Glutamatergic neuron (in vitro differentiated cells): Measurements from ENCODE around the gene SLC6A4. TPM values are rescaled to one million over a fixed set of nuclear protein-coding genes. Genes with fewer than 3 reads are reported as not detected.
A peak's percentile ranks its signal among the peaks of the same experiment; 100 is the strongest.

Source experiments
- DNase-seq: peaks from one replicate; pipeline ENCODE4 v3.0.0; 2022
- H3K27ac Mint-ChIP-seq: one replicate; pipeline ENCODE4 v1.8.0; 2020; ENCODE audit warnings: mild to moderate bottlenecking, mixed read lengths, inconsistent platforms; ENCODE audit not compliant: unreplicated experiment
- H3K27me3 Mint-ChIP-seq: one replicate; pipeline ENCODE4 v1.8.0; 2020; ENCODE audit warnings: mild to moderate bottlenecking, moderate library complexity, mixed read lengths, inconsistent platforms; ENCODE audit not compliant: unreplicated experiment
- H3K36me3 Mint-ChIP-seq: one replicate; pipeline ENCODE4 v1.8.0; 2020; ENCODE audit warnings: mild to moderate bottlenecking, mixed read lengths, inconsistent platforms; ENCODE audit not compliant: unreplicated experiment
- H3K4me1 Mint-ChIP-seq: one replicate; pipeline ENCODE4 v1.8.0; 2020; ENCODE audit warnings: mild to moderate bottlenecking, low read depth, mixed read lengths, inconsistent platforms; ENCODE audit not compliant: unreplicated experiment
- H3K4me3 Mint-ChIP-seq: one replicate; pipeline ENCODE4 v1.8.0; 2020; ENCODE audit warnings: mild to moderate bottlenecking, mixed read lengths, inconsistent platforms; ENCODE audit not compliant: unreplicated experiment
- H3K9me3 Mint-ChIP-seq: one replicate; pipeline ENCODE4 v1.8.0; 2020; ENCODE audit warnings: mild to moderate bottlenecking, moderate library complexity, mixed read lengths, inconsistent platforms; ENCODE audit not compliant: unreplicated experiment
- total RNA-seq: library from RNA; stranded (reverse); fragmentation: NEBNext Ultra II Directional; extraction: Animal tissue kit (Norgen Biotek cat#: 25700); gene quantifications from one replicate; pipeline ENCODE4 v1.2.1, GENCODE V29; 2021; ENCODE audit not compliant: unreplicated experiment
- TF ChIP-seq, protein P1 (sequence below): fragments of 200-600 bp; sonication (generic); IDR thresholded peaks from one replicate; pipeline ENCODE4 v1.5.0; 2021; ENCODE audit not compliant: partially characterized antibody, unreplicated experiment

The SLC6A4 gene
- total RNA-seq, 1 donor from 2014 or later, result not detected

DNA sequence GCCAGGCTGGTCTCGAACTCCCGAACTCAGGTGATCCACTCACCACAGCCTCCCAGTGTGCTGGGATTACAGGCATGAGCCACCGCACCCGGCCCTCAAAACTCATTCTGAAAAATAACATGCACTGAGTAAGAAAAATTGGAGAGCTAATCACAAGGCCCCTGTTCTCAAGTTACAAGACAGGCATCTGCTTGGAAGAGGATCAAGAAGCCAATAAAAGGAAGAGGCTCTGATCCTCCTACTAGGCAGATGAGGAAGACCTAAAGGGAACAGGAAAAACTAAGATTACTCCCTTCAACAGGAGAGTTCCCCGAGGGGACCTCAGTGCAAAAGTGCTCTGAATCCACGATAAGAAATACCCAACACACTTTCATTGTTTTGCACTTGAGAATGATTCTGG is 37.9 kb upstream of the SLC6A4 start:
- no peaks in the 10 kb centered on the region for H3K36me3 Mint-ChIP-seq
- no peak overlapping the region for H3K4me3 Mint-ChIP-seq
- H3K9me3 Mint-ChIP-seq, result no peaks in the 10 kb centered on the region
- peaks cover 2% of the 10 kb centered on the region for H3K27me3 Mint-ChIP-seq
- no peak for DNase-seq
- H3K27ac Mint-ChIP-seq, result no peak overlapping the region
- H3K4me1 Mint-ChIP-seq, result no peaks in the 10 kb centered on the region
- TF ChIP-seq, protein P1, sequence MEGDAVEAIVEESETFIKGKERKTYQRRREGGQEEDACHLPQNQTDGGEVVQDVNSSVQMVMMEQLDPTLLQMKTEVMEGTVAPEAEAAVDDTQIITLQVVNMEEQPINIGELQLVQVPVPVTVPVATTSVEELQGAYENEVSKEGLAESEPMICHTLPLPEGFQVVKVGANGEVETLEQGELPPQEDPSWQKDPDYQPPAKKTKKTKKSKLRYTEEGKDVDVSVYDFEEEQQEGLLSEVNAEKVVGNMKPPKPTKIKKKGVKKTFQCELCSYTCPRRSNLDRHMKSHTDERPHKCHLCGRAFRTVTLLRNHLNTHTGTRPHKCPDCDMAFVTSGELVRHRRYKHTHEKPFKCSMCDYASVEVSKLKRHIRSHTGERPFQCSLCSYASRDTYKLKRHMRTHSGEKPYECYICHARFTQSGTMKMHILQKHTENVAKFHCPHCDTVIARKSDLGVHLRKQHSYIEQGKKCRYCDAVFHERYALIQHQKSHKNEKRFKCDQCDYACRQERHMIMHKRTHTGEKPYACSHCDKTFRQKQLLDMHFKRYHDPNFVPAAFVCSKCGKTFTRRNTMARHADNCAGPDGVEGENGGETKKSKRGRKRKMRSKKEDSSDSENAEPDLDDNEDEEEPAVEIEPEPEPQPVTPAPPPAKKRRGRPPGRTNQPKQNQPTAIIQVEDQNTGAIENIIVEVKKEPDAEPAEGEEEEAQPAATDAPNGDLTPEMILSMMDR, result no peak

DNA sequence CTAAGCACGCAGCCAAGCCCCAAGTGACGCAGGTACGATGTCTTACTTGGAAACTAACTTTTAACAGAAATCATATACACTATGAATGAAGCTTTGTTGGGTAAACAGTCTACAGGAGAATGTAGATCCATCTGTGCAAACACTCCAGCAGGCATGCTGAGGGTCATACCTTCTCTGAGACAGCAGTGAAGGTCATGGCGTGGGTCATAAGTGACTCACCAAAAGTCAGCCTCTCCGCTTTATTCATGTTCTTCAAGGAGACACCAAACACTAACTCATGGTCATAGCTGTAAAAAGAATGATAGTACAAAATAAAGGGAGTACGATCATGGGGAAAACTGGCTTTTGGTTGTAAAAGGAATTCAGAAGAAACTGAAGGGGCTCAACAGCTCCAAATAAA is 35.6 kb upstream of the SLC6A4 start:
- H3K36me3 Mint-ChIP-seq, result no peaks in the 10 kb centered on the region
- TF ChIP-seq, protein P1, result no peak
- no peak for DNase-seq
- no peak overlapping the region for H3K27ac Mint-ChIP-seq
- no peaks in the 10 kb centered on the region for H3K4me1 Mint-ChIP-seq
- no peaks in the 10 kb centered on the region for H3K9me3 Mint-ChIP-seq
- no peak overlapping the region for H3K4me3 Mint-ChIP-seq
- peaks cover 2% of the 10 kb centered on the region for H3K27me3 Mint-ChIP-seq

DNA sequence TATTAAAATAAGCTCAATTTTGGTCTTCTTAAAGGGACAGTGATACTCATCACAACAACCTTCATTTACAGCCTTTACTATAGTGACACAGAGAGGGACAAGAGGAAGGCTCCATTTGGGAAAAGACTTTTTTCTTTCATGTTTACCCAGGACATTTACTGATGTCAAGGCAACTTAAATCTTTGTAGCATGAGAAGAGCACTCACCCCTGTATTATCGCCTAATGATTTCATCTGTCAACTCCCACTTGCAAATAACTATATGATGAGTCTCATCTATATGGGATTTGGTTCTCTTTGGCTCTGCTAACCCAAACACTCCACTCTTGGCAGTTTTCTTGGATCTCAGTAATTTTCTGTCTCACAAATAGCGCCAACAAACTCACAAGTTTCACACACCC is 32.1 kb upstream of the SLC6A4 start:
- Mint-ChIP-seq H3K27me3 (no peaks in the 10 kb centered on the region), H3K27ac (no peak overlapping the region), H3K4me1 (no peaks in the 10 kb centered on the region), H3K36me3 (no peaks in the 10 kb centered on the region), H3K4me3 (no peak overlapping the region), H3K9me3 (no peaks in the 10 kb centered on the region)
- no peak for DNase-seq
- TF ChIP-seq, protein P1, result no peak

DNA sequence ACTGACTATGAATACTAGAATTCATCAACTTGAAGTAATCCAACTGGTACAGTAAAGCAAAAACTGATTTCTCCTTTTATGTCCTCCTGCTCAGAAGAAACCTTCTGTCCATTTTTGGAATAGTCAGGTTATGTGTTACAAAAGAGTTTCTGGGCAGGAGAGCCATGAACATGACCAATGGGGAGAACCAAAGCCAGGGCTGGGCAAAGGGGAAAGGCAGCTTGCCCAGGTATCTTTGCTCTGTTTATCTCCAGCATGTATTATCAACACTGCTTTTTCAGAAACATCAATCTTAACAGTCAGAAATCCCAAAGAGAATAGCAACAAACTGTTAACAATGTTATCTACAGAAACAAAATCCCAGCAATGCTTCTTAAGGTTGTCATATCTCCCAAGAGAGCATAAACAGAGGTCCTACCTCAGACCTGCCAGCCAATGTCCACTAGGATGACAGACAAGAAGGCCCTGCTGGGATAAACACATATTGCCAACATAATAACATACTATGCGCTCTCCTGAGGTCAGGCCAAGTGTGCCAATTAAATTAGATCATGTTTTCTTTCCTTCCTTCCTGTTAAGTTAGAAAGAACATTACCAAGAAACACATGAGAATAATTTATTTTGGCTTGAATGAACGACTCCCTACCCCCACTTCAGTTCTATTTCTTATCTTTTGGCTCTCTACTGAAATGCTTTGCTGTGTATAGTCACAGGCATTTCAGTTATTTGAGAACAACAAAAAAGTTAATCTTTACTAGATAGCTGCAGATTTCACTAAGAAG is 28.2 kb upstream of the SLC6A4 start:
- TF ChIP-seq, protein P1, result no peak
- no peaks in the 10 kb centered on the region for H3K27me3 Mint-ChIP-seq
- H3K4me1 Mint-ChIP-seq, result no peaks in the 10 kb centered on the region
- H3K36me3 Mint-ChIP-seq, result no peaks in the 10 kb centered on the region
- no peak overlapping the region for H3K4me3 Mint-ChIP-seq
- no peak for DNase-seq
- H3K9me3 Mint-ChIP-seq, result no peaks in the 10 kb centered on the region
- no peak overlapping the region for H3K27ac Mint-ChIP-seq

DNA sequence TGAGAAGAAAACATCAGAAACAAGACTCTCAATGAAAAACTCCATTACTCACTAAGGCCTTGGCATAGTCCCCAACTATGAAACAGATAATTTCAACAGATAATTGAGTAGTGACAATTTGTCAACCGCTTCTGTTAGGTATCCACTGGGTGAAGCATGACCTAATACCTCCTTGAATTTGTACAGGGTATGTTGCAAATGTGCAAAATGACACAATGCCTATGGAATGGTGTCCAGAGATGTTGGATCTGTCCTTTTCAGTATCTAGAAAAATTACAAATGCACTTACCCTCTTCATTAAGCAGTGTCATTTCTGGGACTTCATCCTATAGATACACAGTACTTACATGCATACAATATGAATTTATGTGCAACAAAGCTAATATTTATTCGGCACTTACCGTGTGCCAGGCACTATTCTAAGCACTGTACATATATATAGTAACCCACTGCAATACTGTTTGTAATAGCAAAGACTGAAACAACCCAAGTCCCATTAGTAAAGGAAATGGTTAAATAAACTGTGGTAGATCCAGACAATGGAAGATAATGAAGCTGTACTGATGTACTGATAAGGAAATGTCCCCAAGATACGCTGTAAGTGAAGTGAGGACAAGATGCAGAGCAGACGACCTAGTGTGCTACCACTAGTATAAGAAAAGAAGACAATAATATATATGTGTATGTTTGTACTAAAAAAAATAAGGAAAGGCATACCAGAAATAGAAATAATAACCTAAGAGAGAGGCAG is 21.4 kb upstream of the SLC6A4 start:
- Mint-ChIP-seq H3K36me3 (no peaks in the 10 kb centered on the region), H3K4me1 (peaks cover 3% of the 10 kb centered on the region), H3K27ac (peak overlapping the region; percentile 1), H3K9me3 (no peaks in the 10 kb centered on the region), H3K27me3 (no peaks in the 10 kb centered on the region), H3K4me3 (peak overlapping the region; percentile 34)
- TF ChIP-seq, protein P1, result no peak
- DNase-seq, result no peak
